Neural cell (in vitro differentiated cells): ENCODE data around the gene OR1A2. TPM values are rescaled to one million over a fixed set of nuclear protein-coding genes. Genes with fewer than 3 reads are reported as not detected.

Experiments
- H2AFZ ChIP-seq: fragments of 200-600, 300-800 bp; sonication (generic), shearing (Covaris generic); 2 replicates; pipeline ENCODE4 v1.6.0; 2014; ENCODE audit warnings: low read depth, mild to moderate bottlenecking, antibody characterized with exemption, low read length, moderate library complexity
- H3F3A ChIP-seq: fragments of 200-600 bp; shearing (Covaris generic); 2 replicates; pipeline ENCODE4 v1.6.1; 2016; ENCODE audit warnings: mild to moderate bottlenecking, moderate library complexity, mixed read lengths, antibody characterized with exemption, low read length; ENCODE audit not compliant: insufficient read depth, poor library complexity, severe bottlenecking
- H3K27ac ChIP-seq: fragments of 200-600, 300-800 bp; sonication (generic), shearing (Covaris generic); 2 replicates; pipeline ENCODE4 v1.5.1; 2014; ENCODE audit warnings: mild to moderate bottlenecking, low read length, moderate library complexity
- H3K27me3 ChIP-seq: fragments of 300-800, 200-600 bp; sonication (generic), shearing (Covaris generic); 2 replicates; pipeline ENCODE4 v1.6.0; 2014; ENCODE audit warnings: mild to moderate bottlenecking, low read depth, low read length, moderate library complexity; ENCODE audit not compliant: insufficient read depth
- H3K36me3 ChIP-seq: fragments of 300-800, 200-600 bp; sonication (generic), shearing (Covaris generic); 2 replicates; pipeline ENCODE4 v1.5.1; 2014; ENCODE audit warnings: mild to moderate bottlenecking, antibody characterized with exemption, low read length, moderate library complexity; ENCODE audit not compliant: insufficient read depth
- H3K4me2 ChIP-seq: fragments of 300-800, 200-600 bp; sonication (generic), shearing (Covaris generic); 2 replicates; pipeline ENCODE4 v1.6.0; 2014; ENCODE audit warnings: mild to moderate bottlenecking, low read length
- H3K4me3 ChIP-seq: fragments of 300-800, 200-600 bp; sonication (generic), shearing (Covaris generic); 2 replicates; pipeline ENCODE4 v1.5.1; 2014; ENCODE audit warnings: mild to moderate bottlenecking, low read length, moderate library complexity
- H3K79me2 ChIP-seq: fragments of 200-600 bp; shearing (Covaris generic); replicated peaks from 2 replicates; pipeline ENCODE4 v1.6.0; 2014; ENCODE audit warnings: mild to moderate bottlenecking, low read length, moderate library complexity; ENCODE audit not compliant: insufficient read depth
- H3K9ac ChIP-seq: fragments of 300-800, 200-600 bp; sonication (generic), shearing (Covaris generic); 2 replicates; pipeline ENCODE4 v1.6.1; 2016; ENCODE audit warnings: mild to moderate bottlenecking, low read length, mixed read lengths
- H3K9me2 ChIP-seq: fragments of 200-600 bp; shearing (Covaris generic); 2 replicates; pipeline ENCODE4 v1.6.1; 2016; ENCODE audit warnings: mild to moderate bottlenecking, low read length, mixed read lengths; ENCODE audit not compliant: insufficient read depth
- H3K9me3 ChIP-seq: fragments of 200-600, 300-800 bp; sonication (generic), shearing (Covaris generic); 2 replicates; pipeline ENCODE4 v1.6.1; 2016; ENCODE audit warnings: mild to moderate bottlenecking, mixed run types, low read length, moderate library complexity, mixed read lengths
- H4K20me1 ChIP-seq: fragments of 200-600 bp; shearing (Covaris generic); 2 replicates; pipeline ENCODE4 v1.6.1; 2016; ENCODE audit warnings: mild to moderate bottlenecking, mixed run types; ENCODE audit not compliant: insufficient read depth
- EP300 ChIP-seq: fragments of 450-650 bp; conservative IDR thresholded peaks from 2 replicates; pipeline ENCODE4 v1.6.1; 2014; ENCODE audit warnings: antibody characterized with exemption, mild to moderate bottlenecking, moderate library complexity; ENCODE audit not compliant: poor library complexity, severe bottlenecking
- EZH2 ChIP-seq: fragments of 200-600, 300-800 bp; shearing (Covaris generic), sonication (generic); IDR thresholded peaks from 2 replicates; pipeline ENCODE4 v1.6.1; 2014; ENCODE audit warnings: antibody characterized with exemption, low read length, borderline replicate concordance, mild to moderate bottlenecking; ENCODE audit not compliant: insufficient read depth, poor library complexity, severe bottlenecking
- MXI1 ChIP-seq: fragments of 450-650 bp; conservative IDR thresholded peaks from 2 replicates; pipeline ENCODE4 v1.6.1; 2014; ENCODE audit warnings: antibody characterized with exemption, mild to moderate bottlenecking; ENCODE audit not compliant: poor library complexity, severe bottlenecking
- POLR2AphosphoS5 ChIP-seq: IDR thresholded peaks from 2 replicates; pipeline ENCODE4 v1.6.1; 2012
- RAD21 ChIP-seq: fragments of 450-650 bp; conservative IDR thresholded peaks from 2 replicates; pipeline ENCODE4 v1.6.1; 2014; ENCODE audit warnings: antibody characterized with exemption, mild to moderate bottlenecking, moderate library complexity
- SMC3 ChIP-seq: fragments of 450-650 bp; conservative IDR thresholded peaks from 2 replicates; pipeline ENCODE4 v1.6.1; 2014; ENCODE audit warnings: antibody characterized with exemption, mild to moderate bottlenecking, moderate library complexity; ENCODE audit not compliant: poor library complexity
- TAF1 ChIP-seq: IDR thresholded peaks from 2 replicates; pipeline ENCODE4 v1.6.1; 2012; ENCODE audit warnings: low read depth
- polyA plus RNA-seq: library from polyadenylated mRNA; depleted of rRNA; stranded (reverse); fragments of >200 nt; gene quantifications from 2 replicates; pipeline ENCODE4 v1.2.3, GENCODE V29; 2014
- TF ChIP-seq, protein P1 (sequence below): fragments of 450-650 bp; IDR thresholded peaks from 2 replicates; pipeline ENCODE4 v1.5.1; 2014; ENCODE audit warnings: antibody characterized with exemption, mild to moderate bottlenecking, moderate library complexity; ENCODE audit not compliant: poor library complexity, severe bottlenecking
- TF ChIP-seq, protein P2 (sequence below): IDR thresholded peaks from 2 replicates; pipeline ENCODE4 v1.6.1; 2012; ENCODE audit warnings: borderline replicate concordance

OR1A2 gene
- polyA plus RNA-seq, 1 donor from 2014 or later = not detected

DNA sequence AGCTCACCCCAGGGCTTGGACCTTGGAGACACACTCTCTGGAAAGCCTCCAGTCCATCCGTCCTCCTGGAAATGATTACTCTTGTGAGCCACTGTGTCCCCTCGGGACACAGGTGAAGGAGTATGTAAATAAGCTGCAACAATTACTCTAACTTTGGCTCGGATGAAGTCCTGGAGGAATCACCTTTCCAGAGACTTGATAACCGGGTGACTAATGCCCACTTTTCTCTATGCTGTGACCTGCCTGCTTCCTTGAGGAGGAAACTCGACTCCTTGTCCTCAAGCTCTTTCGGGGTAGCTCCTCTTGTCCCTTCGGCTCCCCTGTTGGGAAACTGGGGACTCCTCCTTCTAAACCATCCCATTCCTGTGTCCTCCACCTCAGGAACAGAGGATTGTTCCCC, 10.0 kb downstream of the OR1A2 start, which contains the start of gene OR1A1:
Gene OR1A1 (plus strand): TSS at position 301 of the 400 bp plus-strand sequence. CDS start 7,954 bp downstream, outside the sequence.
- Histone ChIP-seq H3K9me3 (no peaks in the 10 kb centered on the region), H4K20me1 (no peaks in the 10 kb centered on the region), H3K9ac (no peak within 1 kb of the TSS), H3F3A (no peaks in the 10 kb centered on the region), H3K27me3 (no peaks in the 10 kb centered on the region), H3K27ac (no peak within 1 kb of the TSS), H2AFZ (no peak within 1 kb of the TSS), H3K79me2 (no peaks in the 10 kb centered on the region), H3K4me3 (no peak within 1 kb of the TSS), H3K9me2 (no peaks in the 10 kb centered on the region), H3K4me2 (no peak within 1 kb of the TSS), H3K36me3 (no peaks in the 10 kb centered on the region)
- no peak for TF ChIP-seq RAD21
- TF ChIP-seq POLR2AphosphoS5 = no peak
- TF ChIP-seq TAF1 = no peak
- TF ChIP-seq, protein P1, sequence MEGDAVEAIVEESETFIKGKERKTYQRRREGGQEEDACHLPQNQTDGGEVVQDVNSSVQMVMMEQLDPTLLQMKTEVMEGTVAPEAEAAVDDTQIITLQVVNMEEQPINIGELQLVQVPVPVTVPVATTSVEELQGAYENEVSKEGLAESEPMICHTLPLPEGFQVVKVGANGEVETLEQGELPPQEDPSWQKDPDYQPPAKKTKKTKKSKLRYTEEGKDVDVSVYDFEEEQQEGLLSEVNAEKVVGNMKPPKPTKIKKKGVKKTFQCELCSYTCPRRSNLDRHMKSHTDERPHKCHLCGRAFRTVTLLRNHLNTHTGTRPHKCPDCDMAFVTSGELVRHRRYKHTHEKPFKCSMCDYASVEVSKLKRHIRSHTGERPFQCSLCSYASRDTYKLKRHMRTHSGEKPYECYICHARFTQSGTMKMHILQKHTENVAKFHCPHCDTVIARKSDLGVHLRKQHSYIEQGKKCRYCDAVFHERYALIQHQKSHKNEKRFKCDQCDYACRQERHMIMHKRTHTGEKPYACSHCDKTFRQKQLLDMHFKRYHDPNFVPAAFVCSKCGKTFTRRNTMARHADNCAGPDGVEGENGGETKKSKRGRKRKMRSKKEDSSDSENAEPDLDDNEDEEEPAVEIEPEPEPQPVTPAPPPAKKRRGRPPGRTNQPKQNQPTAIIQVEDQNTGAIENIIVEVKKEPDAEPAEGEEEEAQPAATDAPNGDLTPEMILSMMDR = no peak
- TF ChIP-seq MXI1 = no peak
- TF ChIP-seq, protein P2, sequence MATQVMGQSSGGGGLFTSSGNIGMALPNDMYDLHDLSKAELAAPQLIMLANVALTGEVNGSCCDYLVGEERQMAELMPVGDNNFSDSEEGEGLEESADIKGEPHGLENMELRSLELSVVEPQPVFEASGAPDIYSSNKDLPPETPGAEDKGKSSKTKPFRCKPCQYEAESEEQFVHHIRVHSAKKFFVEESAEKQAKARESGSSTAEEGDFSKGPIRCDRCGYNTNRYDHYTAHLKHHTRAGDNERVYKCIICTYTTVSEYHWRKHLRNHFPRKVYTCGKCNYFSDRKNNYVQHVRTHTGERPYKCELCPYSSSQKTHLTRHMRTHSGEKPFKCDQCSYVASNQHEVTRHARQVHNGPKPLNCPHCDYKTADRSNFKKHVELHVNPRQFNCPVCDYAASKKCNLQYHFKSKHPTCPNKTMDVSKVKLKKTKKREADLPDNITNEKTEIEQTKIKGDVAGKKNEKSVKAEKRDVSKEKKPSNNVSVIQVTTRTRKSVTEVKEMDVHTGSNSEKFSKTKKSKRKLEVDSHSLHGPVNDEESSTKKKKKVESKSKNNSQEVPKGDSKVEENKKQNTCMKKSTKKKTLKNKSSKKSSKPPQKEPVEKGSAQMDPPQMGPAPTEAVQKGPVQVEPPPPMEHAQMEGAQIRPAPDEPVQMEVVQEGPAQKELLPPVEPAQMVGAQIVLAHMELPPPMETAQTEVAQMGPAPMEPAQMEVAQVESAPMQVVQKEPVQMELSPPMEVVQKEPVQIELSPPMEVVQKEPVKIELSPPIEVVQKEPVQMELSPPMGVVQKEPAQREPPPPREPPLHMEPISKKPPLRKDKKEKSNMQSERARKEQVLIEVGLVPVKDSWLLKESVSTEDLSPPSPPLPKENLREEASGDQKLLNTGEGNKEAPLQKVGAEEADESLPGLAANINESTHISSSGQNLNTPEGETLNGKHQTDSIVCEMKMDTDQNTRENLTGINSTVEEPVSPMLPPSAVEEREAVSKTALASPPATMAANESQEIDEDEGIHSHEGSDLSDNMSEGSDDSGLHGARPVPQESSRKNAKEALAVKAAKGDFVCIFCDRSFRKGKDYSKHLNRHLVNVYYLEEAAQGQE = no peak

DNA sequence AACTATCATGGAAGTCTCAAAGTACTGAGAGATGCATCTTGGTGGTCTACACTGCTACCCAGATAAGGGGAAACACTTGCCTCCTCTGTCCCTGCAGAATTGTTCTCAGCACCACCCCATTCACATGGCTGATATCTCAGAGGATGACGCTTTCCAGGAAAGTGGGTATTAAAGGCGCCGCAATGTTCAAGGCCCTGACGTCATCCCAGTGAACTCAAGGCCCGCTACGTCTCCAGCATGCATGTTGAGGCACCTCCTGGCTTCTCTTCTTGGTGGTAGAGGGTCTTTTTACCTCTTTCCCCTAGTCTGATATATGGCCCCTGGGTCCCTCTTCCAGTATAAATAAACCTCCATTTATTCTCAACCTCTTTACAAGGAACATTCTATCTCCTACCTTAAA, 11.2 kb downstream of the OR1A2 start:
- no peaks in the 10 kb centered on the region for H3K79me2 ChIP-seq
- H3K36me3 ChIP-seq = no peaks in the 10 kb centered on the region
- TF ChIP-seq, protein P2 = no peak
- TF ChIP-seq SMC3 (no peak), EZH2 (no peak), RAD21 (no peak), POLR2AphosphoS5 (no peak), MXI1 (no peak), EP300 (no peak)
- TF ChIP-seq, protein P1 = no peak

More for the DNA sequence above, 11.2 kb downstream of the OR1A2 start:
- H3F3A ChIP-seq = no peaks in the 10 kb centered on the region
- H2AFZ ChIP-seq = no peak overlapping the region
- no peak overlapping the region for H3K4me3 ChIP-seq
- H4K20me1 ChIP-seq = no peaks in the 10 kb centered on the region
- H3K27ac ChIP-seq = no peak overlapping the region
- no peaks in the 10 kb centered on the region for H3K9me2 ChIP-seq
- no peak overlapping the region for H3K9ac ChIP-seq
- no peaks in the 10 kb centered on the region for H3K9me3 ChIP-seq
- H3K4me2 ChIP-seq = no peak overlapping the region
- no peaks in the 10 kb centered on the region for H3K27me3 ChIP-seq
